Type B pancreatic cell (in vitro differentiated cells): ENCODE measurements around the gene PRH2. TPM values are rescaled to one million over a fixed set of nuclear protein-coding genes. Genes with fewer than 3 reads are reported as not detected.

Experiments used
- DNase-seq: peaks from one replicate; pipeline ENCODE4 v3.0.0; 2021; ENCODE audit warnings: mixed read lengths; ENCODE audit not compliant: unreplicated experiment; ENCODE audit errors: extremely low spot score
- H3K27ac Mint-ChIP-seq: 2 replicates; pipeline ENCODE4 v1.8.0; 2021; ENCODE audit warnings: mild to moderate bottlenecking, mixed read lengths
- H3K27me3 Mint-ChIP-seq: 2 replicates; pipeline ENCODE4 v1.8.0; 2021; ENCODE audit warnings: mixed read lengths
- H3K36me3 Mint-ChIP-seq: 2 replicates; pipeline ENCODE4 v1.8.0; 2021; ENCODE audit warnings: mixed read lengths
- H3K4me1 Mint-ChIP-seq: one replicate; pipeline ENCODE4 v1.8.0; 2021; ENCODE audit warnings: mixed read lengths; ENCODE audit not compliant: unreplicated experiment
- H3K4me3 Mint-ChIP-seq: 2 replicates; pipeline ENCODE4 v1.8.0; 2021; ENCODE audit warnings: mild to moderate bottlenecking, mixed read lengths
- H3K9me3 Mint-ChIP-seq: 2 replicates; pipeline ENCODE4 v1.8.0; 2021; ENCODE audit warnings: mixed read lengths
- CTCF ChIP-seq: fragments of 200-600 bp; sonication (generic); conservative IDR thresholded peaks from 2 replicates; pipeline ENCODE4 v1.5.0; 2021; ENCODE audit warnings: antibody characterized with exemption, mild to moderate bottlenecking
- long read RNA-seq: library from polyadenylated mRNA; unstranded; transcript quantifications from one replicate; pipeline ENCODE4 v2.0.0, GENCODE V29; 2020
- total RNA-seq: library from RNA; stranded (reverse); gene quantifications from 2 replicates; pipeline ENCODE4 v1.2.1, GENCODE V29; 2021; ENCODE audit warnings: low replicate concordance

PRH2 gene
- total RNA-seq: not detected in 2 replicates
- long read RNA-seq: 0 reads

GRCh38 chr12:10928746-10929286 is at the start of gene PRH2:
Gene PRH2, plus strand, starts transcription at chr12:10929236. Its CDS starts 38 bp downstream, at chr12:10929274.
- Mint-ChIP-seq H3K4me1 (no peaks in the 10 kb centered on the region), H3K9me3 (peaks cover 6% of the 10 kb centered on the region), H3K4me3 (no peak within 1 kb of the TSS), H3K27ac (no peak within 1 kb of the TSS), H3K36me3 (peaks cover 22% of the 10 kb centered on the region), H3K27me3 (no peaks in the 10 kb centered on the region)
- no peak for DNase-seq
- no peak for TF ChIP-seq CTCF

GRCh38 chr12:10884086-10884725 is 44.8 kb upstream of the PRH2 start, which contains the start of gene PRH1:
Gene PRH1, minus strand, starts transcription at chr12:10884255. Its CDS starts 38 bp downstream, at chr12:10884217.
- no peak within 1 kb of the TSS for H3K27ac Mint-ChIP-seq
- peaks cover 22% of the 10 kb centered on the region for H3K36me3 Mint-ChIP-seq
- TF ChIP-seq CTCF: no peak
- H3K4me1 Mint-ChIP-seq: no peaks in the 10 kb centered on the region
- H3K4me3 Mint-ChIP-seq: no peak within 1 kb of the TSS
- no peaks in the 10 kb centered on the region for H3K27me3 Mint-ChIP-seq
- DNase-seq: no peak
- H3K9me3 Mint-ChIP-seq: no peaks in the 10 kb centered on the region

DNA sequence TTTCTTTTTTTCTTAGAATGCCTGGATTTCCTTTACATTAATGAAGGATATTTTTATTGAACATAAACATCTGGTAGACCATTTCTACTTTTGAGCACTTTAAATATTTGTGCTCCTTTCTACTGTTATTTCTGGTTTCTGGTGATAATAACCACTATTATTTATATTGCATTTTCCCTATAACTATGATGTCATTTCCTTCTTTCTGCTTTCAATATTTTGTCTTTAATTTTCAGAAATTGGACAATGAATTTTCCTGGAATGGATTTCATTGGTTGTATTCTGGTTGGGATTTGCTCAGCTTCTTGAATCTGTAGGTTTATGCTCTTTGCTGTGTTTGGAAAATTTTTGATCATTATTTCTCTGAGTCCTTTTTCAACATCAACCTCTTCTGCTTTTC is 39.8 kb upstream of the PRH2 start:
- no peak for TF ChIP-seq CTCF
- Mint-ChIP-seq H3K27me3 (no peaks in the 10 kb centered on the region), H3K36me3 (peaks cover 8% of the 10 kb centered on the region), H3K4me3 (no peak overlapping the region), H3K9me3 (no peaks in the 10 kb centered on the region), H3K4me1 (no peaks in the 10 kb centered on the region), H3K27ac (no peak overlapping the region)
- no peak for DNase-seq

- H3K4me1 Mint-ChIP-seq: no peaks in the 10 kb centered on the region
- no peak for DNase-seq
Measured at GRCh38 chr12:10891937-10892336, 37.1 kb upstream of the PRH2 start.

GRCh38 chr12:10896854-10897253 is 32.2 kb upstream of the PRH2 start:
- Mint-ChIP-seq H3K27ac (no peak overlapping the region), H3K27me3 (no peaks in the 10 kb centered on the region), H3K4me1 (no peaks in the 10 kb centered on the region), H3K4me3 (no peak overlapping the region), H3K9me3 (peaks cover 4% of the 10 kb centered on the region), H3K36me3 (peaks cover 15% of the 10 kb centered on the region)
- no peak for DNase-seq
- TF ChIP-seq CTCF: no peak

More at GRCh38 chr12:10891937-10892336, 37.1 kb upstream of the PRH2 start:
- TF ChIP-seq CTCF: no peak
- H3K27me3 Mint-ChIP-seq: no peaks in the 10 kb centered on the region
- H3K36me3 Mint-ChIP-seq: peaks cover 11% of the 10 kb centered on the region
- H3K9me3 Mint-ChIP-seq: no peaks in the 10 kb centered on the region
- H3K27ac Mint-ChIP-seq: no peak overlapping the region
- H3K4me3 Mint-ChIP-seq: no peak overlapping the region
